HG03095 (cell line): ENCODE data around the gene SPEM2.

Experiments used
- ATAC-seq: cut with Tn5 transposase; IDR thresholded peaks from one replicate; pipeline ENCODE4 v1.9.1; 2021; ENCODE audit warnings: moderate library complexity; ENCODE audit not compliant: unreplicated experiment

Gene SPEM2

GRCh38 chr17:7403977-7404736, 21.3 kb upstream of the SPEM2 start, which contains the start of gene TMEM256:
TMEM256 (minus strand) TSS chr17:7404097; CDS start chr17:7404084, 13 bp downstream.
- ATAC-seq: peak; percentile 84

GRCh38 chr17:7404737-7405349, 20.6 kb upstream of the SPEM2 start:
- ATAC-seq: peak; percentile 11

- no peak for ATAC-seq
These were observed 19.8 kb upstream of the SPEM2 start for GRCh38 chr17:7405350-7406234.

GRCh38 chr17:7406235-7406825, 19.1 kb upstream of the SPEM2 start:
- ATAC-seq: no peak

GRCh38 chr17:7407082-7407481, 18.3 kb upstream of the SPEM2 start:
- ATAC-seq: no peak

GRCh38 chr17:7407485-7408251, 17.7 kb upstream of the SPEM2 start, which contains the start of gene NLGN2:
NLGN2 (plus strand) TSS chr17:7407845; CDS start chr17:7408256, 411 bp downstream.
- ATAC-seq: no peak

- ATAC-seq: no peak
These were observed 17.1 kb upstream of the SPEM2 start for GRCh38 chr17:7408252-7408727.

GRCh38 chr17:7408863-7409262, 16.6 kb upstream of the SPEM2 start:
- no peak for ATAC-seq

- ATAC-seq: no peak
These were observed 15.7 kb upstream of the SPEM2 start for GRCh38 chr17:7409716-7410115.

GRCh38 chr17:7410634-7411426, 14.6 kb upstream of the SPEM2 start:
- no peak for ATAC-seq

GRCh38 chr17:7411427-7411750, 14.0 kb upstream of the SPEM2 start:
- ATAC-seq: no peak

GRCh38 chr17:7413346-7413985, 11.9 kb upstream of the SPEM2 start:
- no peak for ATAC-seq

- no peak for ATAC-seq
These were observed 10.6 kb upstream of the SPEM2 start for GRCh38 chr17:7414837-7415236.

- ATAC-seq: no peak
These were observed 9.6 kb upstream of the SPEM2 start for GRCh38 chr17:7415784-7416183.

GRCh38 chr17:7416323-7416722, 9.1 kb upstream of the SPEM2 start:
- no peak for ATAC-seq

- no peak for ATAC-seq
These were observed 8.3 kb upstream of the SPEM2 start for GRCh38 chr17:7417056-7417655.

GRCh38 chr17:7418472-7419152, 6.8 kb upstream of the SPEM2 start:
- no peak for ATAC-seq
